BJ (cell line): Measurements from ENCODE around the gene KIF2A. TPM values are rescaled to one million over a fixed set of nuclear protein-coding genes. Genes with fewer than 3 reads are reported as not detected.

Source experiments
- CTCF ChIA-PET: fragments of 350-600 bp; formaldehyde crosslinking; extraction: SDS; loops from one replicate; lab custom pipeline; 2021; ENCODE audit warnings: antibody characterized with exemption, inconsistent platforms; lab: Yijun Ruan, JAX
- POLR2A ChIA-PET: fragments of 300-600 bp; sonication (Branson Sonifier 250); formaldehyde crosslinking; extraction: SDS; loops from one replicate; lab custom pipeline; 2021; ENCODE audit warnings: antibody characterized with exemption; lab: Charles Lee
- DNase-seq: peaks from one replicate; pipeline ENCODE4 v3.0.0-alpha.2; 2011; ENCODE audit warnings: low read depth
- H3K27me3 ChIP-seq: 2 replicates; pipeline ENCODE4 v1.6.0; 2011; ENCODE audit warnings: low read length; ENCODE audit not compliant: control insufficient read depth, insufficient read depth
- H3K36me3 ChIP-seq: 2 replicates; pipeline ENCODE4 v1.5.1; 2011; ENCODE audit warnings: low read length; ENCODE audit not compliant: control insufficient read depth, insufficient read depth
- H3K4me3 ChIP-seq: 2 replicates; pipeline ENCODE4 v1.5.1; 2011; ENCODE audit warnings: low read depth, mild to moderate bottlenecking, control low read depth, low read length
- CTCF ChIP-seq: IDR thresholded peaks from 2 replicates; pipeline ENCODE4 v1.5.1; 2011; ENCODE audit warnings: low read depth, mild to moderate bottlenecking, control low read depth, inconsistent platforms, low read length, moderate library complexity; ENCODE audit not compliant: insufficient read depth
- polyA plus RNA-seq: library from polyadenylated mRNA; depleted of rRNA; stranded (reverse); fragments of >200 nt; gene quantifications from 2 replicates; pipeline ENCODE4 v1.2.3, GENCODE V29; 2011

Gene KIF2A
- polyA plus RNA-seq, 1 experiment, result 11.6 TPM

- ChIA-PET POLR2A (interaction anchor here (0.6 to 1.6 kb wide), 5 partner anchors 9 to 114 kb away, joined by 3 to 13 read pairs (median 4); partner anchors contain the start of gene IPO11), CTCF (interaction anchor here (1.1 to 2.6 kb wide), 4 partner anchors 8 to 16 kb away, joined by 3 to 8 read pairs (median 4); partner anchors contain the start of gene IPO11)
- Histone ChIP-seq H3K27me3 (no peaks in the 10 kb centered on the region), H3K36me3 (no peaks in the 10 kb centered on the region), H3K4me3 (peak within 1 kb of the TSS; percentile 92)
- DNase-seq, result peak; percentile 86
- TF ChIP-seq CTCF, result no peak
These were observed 97.6 kb downstream of the KIF2A start, which contains the start of gene DIMT1 for GRCh38 chr5:62403411-62404250. DIMT1 (minus strand) TSS chr5:62403905; CDS start chr5:62403772, 133 bp downstream.

GRCh38 chr5:62412549-62413329 is 106.7 kb downstream of the KIF2A start, which contains the start of gene IPO11:
IPO11 (plus strand) TSS chr5:62412763; CDS start chr5:62437280, 24,517 bp downstream.
- POLR2A ChIA-PET, result interaction anchor here (1.3 kb wide), 1 partner anchor 9 kb away, joined by 13 read pairs; the partner anchor contains the start of gene DIMT1
- CTCF ChIA-PET, result interaction anchor here (1.4 kb wide), 1 partner anchor 10 kb away, joined by 4 read pairs; the partner anchor contains the start of gene DIMT1
- peak; percentile 93 for DNase-seq
- no peak for TF ChIP-seq CTCF
- Histone ChIP-seq H3K27me3 (no peaks in the 10 kb centered on the region), H3K36me3 (no peaks in the 10 kb centered on the region), H3K4me3 (peak within 1 kb of the TSS; percentile 89)

GRCh38 chr5:62413711-62414110 is 107.7 kb downstream of the KIF2A start:
- TF ChIP-seq CTCF, result no peak
- Histone ChIP-seq H3K4me3 (peak overlapping the region; percentile 89), H3K27me3 (no peaks in the 10 kb centered on the region), H3K36me3 (no peaks in the 10 kb centered on the region)
- POLR2A ChIA-PET, result no interaction called here
- DNase-seq, result no peak
- CTCF ChIA-PET, result no interaction called here

- CTCF ChIA-PET, result interaction anchor here (1.4 kb wide), 1 partner anchor 15 kb away, joined by 4 read pairs; the partner anchor contains the start of gene DIMT1
- POLR2A ChIA-PET, result no interaction called here
- no peak overlapping the region for H3K4me3 ChIP-seq
- H3K27me3 ChIP-seq, result no peaks in the 10 kb centered on the region
- no peak for TF ChIP-seq CTCF
- no peaks in the 10 kb centered on the region for H3K36me3 ChIP-seq
- no peak for DNase-seq
These were observed 112.6 kb downstream of the KIF2A start for GRCh38 chr5:62418462-62419076.
